AG09319 (cell line): Measurements from ENCODE around the gene TCF15.

ENCODE experiments used
- DNase-seq: peaks from one replicate; pipeline ENCODE4 v3.0.0-alpha.2; 2010; ENCODE audit warnings: low read depth; ENCODE audit errors: extremely low read depth
- CTCF ChIP-seq: IDR thresholded peaks from 2 replicates; pipeline ENCODE4 v1.5.1; 2011; ENCODE audit warnings: low read depth, mild to moderate bottlenecking, inconsistent platforms, low read length, moderate library complexity

The TCF15 gene

GRCh38 chr20:625360-625932 is 15.3 kb upstream of the TCF15 start:
- DNase-seq = no peak
- no peak for TF ChIP-seq CTCF

DNA sequence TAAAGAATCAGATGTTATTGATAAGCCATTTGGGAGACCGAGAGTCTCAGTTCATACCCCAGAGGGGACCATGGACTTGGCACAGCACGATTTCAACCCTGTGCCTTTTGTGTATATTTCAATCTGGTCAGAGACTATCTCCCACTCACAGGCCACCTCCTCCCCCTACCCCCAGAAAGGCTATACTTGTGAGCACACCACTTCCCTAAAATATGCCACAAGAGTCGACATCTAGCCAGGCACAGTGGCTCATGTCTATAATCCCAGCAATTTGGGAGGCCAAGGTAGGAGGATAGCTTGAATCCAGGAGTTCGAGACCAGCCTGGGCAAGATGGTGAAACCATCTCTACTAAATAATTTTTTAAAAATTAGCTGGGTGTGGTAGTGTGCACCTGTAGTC is 13.6 kb upstream of the TCF15 start:
- DNase-seq = no peak
- TF ChIP-seq CTCF = no peak

- no peak for DNase-seq
- no peak for TF ChIP-seq CTCF
These were observed 12.9 kb upstream of the TCF15 start for GRCh38 chr20:623021-623420.

DNA sequence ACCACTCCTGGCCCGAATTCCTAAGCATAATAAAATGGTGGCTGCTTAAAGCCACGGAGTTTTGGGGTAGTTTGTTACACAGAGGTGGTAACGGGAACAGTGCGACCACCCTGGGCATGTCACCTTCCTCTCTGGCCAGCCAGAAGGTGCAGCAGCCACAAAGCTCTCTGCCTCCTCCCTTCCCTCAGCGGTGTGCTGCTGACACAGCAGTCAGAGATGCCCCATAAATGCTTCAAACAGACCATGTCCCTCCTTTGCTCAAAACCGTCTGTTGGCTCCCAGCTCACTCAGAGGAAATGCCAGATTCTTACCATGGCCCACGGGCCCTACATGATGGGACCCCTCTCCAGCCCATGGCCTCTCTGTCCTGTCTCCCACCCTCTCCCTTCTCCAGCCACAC is 12.1 kb upstream of the TCF15 start:
- no peak for DNase-seq
- TF ChIP-seq CTCF = no peak

DNA sequence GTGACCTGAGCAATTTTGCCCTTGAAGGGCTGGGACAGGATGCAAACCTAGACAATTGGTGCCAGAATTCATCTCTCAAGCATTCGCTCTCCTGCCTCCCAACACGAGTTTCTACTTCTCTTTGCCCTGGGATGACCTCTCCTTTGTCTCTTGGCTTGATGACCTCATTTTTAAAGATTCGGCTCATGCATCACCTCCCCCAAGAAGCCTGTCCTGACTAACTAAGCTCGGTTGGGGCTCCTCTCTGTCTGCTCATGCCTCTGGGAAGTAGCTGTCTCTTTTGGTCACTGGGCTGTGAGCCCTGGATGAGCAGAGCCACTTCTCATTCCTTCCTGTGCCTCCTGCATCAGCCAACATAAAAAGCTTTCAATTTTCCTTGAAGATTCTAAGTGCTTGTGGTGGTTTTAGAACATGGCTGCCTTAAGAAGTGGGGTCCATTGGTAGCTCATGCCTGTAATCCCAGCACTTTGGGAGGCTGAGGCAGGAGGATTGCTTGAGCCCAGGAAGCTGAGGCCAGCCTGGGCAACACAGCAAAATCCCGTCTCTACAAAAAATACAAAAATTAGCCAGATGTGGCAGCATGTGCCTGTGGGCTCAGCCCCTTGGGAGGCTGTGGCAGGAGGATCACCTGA is 11.1 kb upstream of the TCF15 start:
- no peak for DNase-seq
- TF ChIP-seq CTCF = no peak

GRCh38 chr20:620246-620645 is 10.1 kb upstream of the TCF15 start:
- DNase-seq = no peak
- TF ChIP-seq CTCF = no peak

- no peak for DNase-seq
- TF ChIP-seq CTCF = no peak
These were observed 8.9 kb upstream of the TCF15 start for GRCh38 chr20:618980-619379.
